HEK293 (cell line): ENCODE measurements around the gene ZBP1.
A peak's percentile ranks its signal among the peaks of the same experiment; 100 is the strongest.

Experiments used
- ATF2 ChIP-seq: fragments of 450-650 bp; formaldehyde crosslinking; IDR thresholded peaks from 2 replicates; pipeline ENCODE4 v1.5.1; 2016; ENCODE audit warnings: missing biosample characterization, missing genetic modification characterization, low read depth
- EGR2 ChIP-seq: fragments of 450-650 bp; formaldehyde crosslinking; IDR thresholded peaks from 2 replicates; pipeline ENCODE4 v1.5.1; 2016; ENCODE audit warnings: low read depth, missing biosample characterization, missing genetic modification characterization
- GLIS2 ChIP-seq: fragments of 450-650 bp; formaldehyde crosslinking; IDR thresholded peaks from 2 replicates; pipeline ENCODE4 v1.5.1; 2016; ENCODE audit warnings: missing biosample characterization, missing genetic modification characterization
- HOXD13 ChIP-seq: sonication (generic); formaldehyde crosslinking; IDR thresholded peaks from 2 replicates; pipeline ENCODE4 v1.8.0; 2022; ENCODE audit warnings: missing genetic modification reagents, borderline replicate concordance
- KLF16 ChIP-seq: fragments of 450-650 bp; formaldehyde crosslinking; IDR thresholded peaks from 2 replicates; pipeline ENCODE4 v1.5.1; 2017; ENCODE audit warnings: missing biosample characterization, missing genetic modification characterization
- KLF8 ChIP-seq: fragments of 450-650 bp; formaldehyde crosslinking; IDR thresholded peaks from 2 replicates; pipeline ENCODE4 v1.5.1; 2016; ENCODE audit warnings: missing biosample characterization, missing genetic modification characterization
- PATZ1 ChIP-seq: fragments of 450-650 bp; formaldehyde crosslinking; IDR thresholded peaks from 2 replicates; pipeline ENCODE4 v1.5.1; 2016; ENCODE audit warnings: missing biosample characterization, missing genetic modification characterization
- PRDM2 ChIP-seq: fragments of 450-650 bp; formaldehyde crosslinking; IDR thresholded peaks from 2 replicates; pipeline ENCODE4 v1.5.1; 2016; ENCODE audit warnings: missing biosample characterization, missing genetic modification characterization, borderline replicate concordance
- PRDM6 ChIP-seq: fragments of 450-650 bp; formaldehyde crosslinking; IDR thresholded peaks from 2 replicates; pipeline ENCODE4 v1.5.1; 2017; ENCODE audit warnings: missing biosample characterization, missing genetic modification characterization
- SP2 ChIP-seq: fragments of 450-650 bp; formaldehyde crosslinking; IDR thresholded peaks from 2 replicates; pipeline ENCODE4 v1.5.1; 2016; ENCODE audit warnings: missing biosample characterization, missing genetic modification characterization
- SP3 ChIP-seq: fragments of 450-650 bp; formaldehyde crosslinking; IDR thresholded peaks from 2 replicates; pipeline ENCODE4 v1.5.1; 2016; ENCODE audit warnings: missing biosample characterization, missing genetic modification characterization
- TRIM28 ChIP-seq: IDR thresholded peaks from 2 replicates; pipeline ENCODE4 v1.6.1; 2011; ENCODE audit warnings: low read length, control low read depth, borderline replicate concordance
- YY2 ChIP-seq: fragments of 450-650 bp; formaldehyde crosslinking; IDR thresholded peaks from 2 replicates; pipeline ENCODE4 v1.5.1; 2016; ENCODE audit warnings: missing biosample characterization, missing genetic modification characterization
- ZBTB20 ChIP-seq: fragments of 450-650 bp; formaldehyde crosslinking; IDR thresholded peaks from 2 replicates; pipeline ENCODE4 v1.5.1; 2016; ENCODE audit warnings: missing biosample characterization, missing genetic modification characterization
- ZFP3 ChIP-seq: fragments of 450-650 bp; formaldehyde crosslinking; IDR thresholded peaks from 2 replicates; pipeline ENCODE4 v1.5.1; 2016; ENCODE audit warnings: low read depth, missing biosample characterization, missing genetic modification characterization
- ZFP41 ChIP-seq: fragments of 450-650 bp; formaldehyde crosslinking; IDR thresholded peaks from 2 replicates; pipeline ENCODE4 v1.5.1; 2016; ENCODE audit warnings: missing biosample characterization, missing genetic modification characterization, borderline replicate concordance
- ZNF335 ChIP-seq: fragments of 450-650 bp; formaldehyde crosslinking; conservative IDR thresholded peaks from 2 replicates; pipeline ENCODE4 v1.5.1; 2016; ENCODE audit warnings: missing biosample characterization, missing genetic modification characterization
- ZNF366 ChIP-seq: fragments of 450-650 bp; formaldehyde crosslinking; conservative IDR thresholded peaks from 2 replicates; pipeline ENCODE4 v1.5.1; 2016; ENCODE audit warnings: missing biosample characterization, missing genetic modification characterization
- ZNF514 ChIP-seq: fragments of 450-650 bp; formaldehyde crosslinking; IDR thresholded peaks from 2 replicates; pipeline ENCODE4 v1.5.1; 2016; ENCODE audit warnings: missing biosample characterization, missing genetic modification characterization
- ZNF518A ChIP-seq: fragments of 450-650 bp; formaldehyde crosslinking; conservative IDR thresholded peaks from 2 replicates; pipeline ENCODE4 v1.5.1; 2016; ENCODE audit warnings: low read depth, missing biosample characterization, missing genetic modification characterization
- ZNF654 ChIP-seq: fragments of 450-650 bp; formaldehyde crosslinking; IDR thresholded peaks from 2 replicates; pipeline ENCODE4 v1.5.1; 2016; ENCODE audit warnings: low read depth, missing biosample characterization, missing genetic modification characterization
- ZNF660 ChIP-seq: fragments of 450-650 bp; IDR thresholded peaks from 2 replicates; pipeline ENCODE4 v1.5.1; 2018; ENCODE audit warnings: missing biosample characterization, mild to moderate bottlenecking, missing genetic modification characterization
- ZNF785 ChIP-seq: fragments of 450-650 bp; formaldehyde crosslinking; IDR thresholded peaks from 2 replicates; pipeline ENCODE4 v1.5.1; 2016; ENCODE audit warnings: missing biosample characterization, missing genetic modification characterization

Gene ZBP1

GRCh38 chr20:57582432-57583288 is 37.6 kb downstream of the ZBP1 start (continued):
- no peak for TF ChIP-seq ZNF518A
- 0 out of 2 replicates have a peak, but pooled peaks have one; percentile 33 for TF ChIP-seq KLF16 (tag by site-specific recombination)
- TF ChIP-seq HOXD13 (CRISPR knock-in tag) = no peak
- TF ChIP-seq ZNF514 (tag by site-specific recombination) = no peak
- peak; percentile 69 for TF ChIP-seq GLIS2 (tag by site-specific recombination)
- TF ChIP-seq EGR2 = no peak
- TF ChIP-seq SP3 = no peak
- no peak for TF ChIP-seq KLF8
- TF ChIP-seq TRIM28 = peak; percentile 73
- no peak for TF ChIP-seq ZFP41 (tag by site-specific recombination)
- TF ChIP-seq PRDM6 (tag by site-specific recombination) = peak; percentile 88
- peak; percentile 14; the same call in 1 of the 2 replicates for TF ChIP-seq ZBTB20 (tag by site-specific recombination)
- no peak for TF ChIP-seq ZNF785 (tag by site-specific recombination)
- TF ChIP-seq ATF2 = no peak
- TF ChIP-seq ZNF366 (tag by site-specific recombination) = 0 out of 2 replicates have a peak, but pooled peaks have one; percentile 29
- no peak for TF ChIP-seq PRDM2 (tag by site-specific recombination)
- no peak for TF ChIP-seq ZNF660
- peak; percentile 93 for TF ChIP-seq ZNF335 (tag by site-specific recombination)
- no peak for TF ChIP-seq ZFP3 (tag by site-specific recombination)
- TF ChIP-seq SP2 (tag by site-specific recombination) = no peak
- TF ChIP-seq PATZ1 (tag by site-specific recombination) = peak; percentile 88
- no peak for TF ChIP-seq YY2 (tag by site-specific recombination)
- TF ChIP-seq ZNF654 = peak; percentile 37
